ENCODE measurements around the gene DNAJC4. TPM values are rescaled to one million over a fixed set of nuclear protein-coding genes. Genes with fewer than 3 reads are reported as not detected.

DNAJC4 gene
- total and polyA plus RNA-seq, 2 of the 8 experiments (the other 6 are each of a cell fraction or from before 2014, with no cell fraction given), result 14.6 to 31.0 TPM

GRCh38 chr11:64241241-64241490 lies 10.8 kb downstream of the DNAJC4 start:
- H4K8ac ChIP-seq (ENCODE audit: extremely low read depth, insufficient read depth, low read length), result peak overlapping the region; percentile 81; the same call in 1 of the 2 replicates
- peaks cover 0 to 18% (median 12%) of the 10 kb centered on the region in 4 experiments; a peak in 6 of 7 replicates for H3K4me1 ChIP-seq (replicated peaks in 1 of 4; ENCODE audit: control insufficient read depth in 3 of 4, insufficient read depth in 4 of 4, low read length in 3 of 4)
- peaks cover 6% of the 10 kb centered on the region for H3K79me1 ChIP-seq (ENCODE audit: low read depth, low read length)
- H3K23ac ChIP-seq (ENCODE audit: insufficient read length), result no peak overlapping the region
- ChIA-PET CTCF (ENCODE audit: partially characterized antibody) (interaction anchor here (1.0 kb wide), 2 partner anchors 10 to 14 kb away, joined by 3 to 4 read pairs; partner anchors contain the start of gene NUDT22), POLR2A (ENCODE audit: partially characterized antibody) (interaction anchor here (0.7 to 13.1 kb wide), 7 partner anchors 7 to 63 kb away, joined by 3 to 352 read pairs (median 43); partner anchors contain the start of genes DNAJC4, NUDT22, PLCB3 and STIP1)
- H2AK5ac ChIP-seq (ENCODE audit: low read depth, low read length), result no peak overlapping the region
- no CpG with 5 or more reads among the region's 24 CpGs for WGBS, 2 experiments (ENCODE audit: extremely low coverage in 1 of 2, insufficient coverage in 1 of 2, insufficient read length in 1 of 2, insufficient replicate concordance in 2 of 2, low coverage in 1 of 2, low lambda C conversion rate in 2 of 2, missing lambda C conversion rate in 1 of 2)
- peak overlapping the region; percentile 87 for H3K27ac ChIP-seq (ENCODE audit: low read depth, low read length)
- no peak overlapping the region for H3K4ac ChIP-seq (replicated peaks; ENCODE audit: insufficient read length, low read depth, low read length)
- H3K9ac ChIP-seq (replicated peaks in 1 of 4; ENCODE audit: extremely low read depth in 1 of 4, low read depth in 3 of 4, low read length in 3 of 4), result peak overlapping the region; percentile 72 to 85 (median 76)
- no peak overlapping the region for H2BK15ac ChIP-seq (ENCODE audit: low read length)
- peak in 1 of 2 experiments; percentile 100 for DNase-seq (ENCODE audit: low read depth in 1 of 2, low spot score in 2 of 2)
- TF ChIP-seq CHD1 (IDR thresholded peaks at IDR 0.05; ENCODE audit: low read depth, low read length) (no peak), PHF8 (conservative IDR thresholded peaks at IDR 0.05; ENCODE audit: low read depth, low read length) (no peak), SP1 (IDR thresholded peaks at IDR 0.05; ENCODE audit: low read depth, low read length) (0 out of 2 replicates have a peak, but pooled peaks have one; percentile 62), SP4 (IDR thresholded peaks at IDR 0.05; ENCODE audit: low read length) (peak; percentile 22; the same call in 1 of the 2 replicates), CEBPB (IDR thresholded peaks at IDR 0.05; ENCODE audit: low read depth, low read length) (no peak), SIN3A (conservative IDR thresholded peaks at IDR 0.05 in 1 of 2, IDR thresholded peaks at IDR 0.05 in 1 of 2; ENCODE audit: low read depth in 1 of 2, low read length in 2 of 2) (no peak)
- H3K9me3 ChIP-seq (ENCODE audit: insufficient read depth in 2 of 2, low read depth in 1 of 2, low read length in 1 of 2), result no peaks in the 10 kb centered on the region
- peak overlapping the region; percentile 99 for H3K18ac ChIP-seq (ENCODE audit: extremely low read depth, low read length)
- H3K4me2 ChIP-seq (ENCODE audit: insufficient read depth in 1 of 2, low read depth in 2 of 2, low read length in 2 of 2), result peak overlapping the region; percentile 82 to 85
- H2AFZ ChIP-seq (ENCODE audit: low read length), result no peak overlapping the region
- H3K14ac ChIP-seq (ENCODE audit: insufficient read length), result no peak overlapping the region
- no peaks in the 10 kb centered on the region for H3K27me3 ChIP-seq (replicated peaks in 1 of 4; ENCODE audit: control insufficient read depth in 3 of 4, extremely low read depth in 1 of 4, insufficient read depth in 3 of 4, low read length in 3 of 4)
- no peak overlapping the region for H2BK120ac ChIP-seq (replicated peaks; ENCODE audit: low read depth, low read length)
- H3K79me2 ChIP-seq (ENCODE audit: control insufficient read depth in 1 of 2, insufficient read depth in 2 of 2, low read length in 2 of 2), result peaks cover 6 to 19% of the 10 kb centered on the region in 2 experiments; a peak in 3 of 4 replicates
- no peak overlapping the region for H2BK20ac ChIP-seq (ENCODE audit: low read length)
- peak overlapping the region; percentile 88; the same call in 1 of the 2 replicates for H2BK5ac ChIP-seq (ENCODE audit: low read depth, low read length)
- H4K91ac ChIP-seq (replicated peaks; ENCODE audit: insufficient read length, low read length), result peak overlapping the region; percentile 65
- H3K56ac ChIP-seq (replicated peaks; ENCODE audit: insufficient read length, low read depth, low read length), result peak overlapping the region; percentile 57
- FAIRE-seq, result no peak
- peaks cover 0 to 13% of the 10 kb centered on the region in 2 experiments for H4K20me1 ChIP-seq (replicated peaks in 1 of 2; ENCODE audit: control insufficient read depth in 1 of 2, insufficient read depth in 2 of 2, low read length in 2 of 2)
- H2BK12ac ChIP-seq (ENCODE audit: low read depth, low read length), result no peak overlapping the region
- peak overlapping the region; percentile 67 to 82 (median 78) for H3K4me3 ChIP-seq (ENCODE audit: extremely low read depth in 1 of 4, insufficient read depth in 2 of 4, low read depth in 3 of 4, low read length in 4 of 4)
- H3K36me3 ChIP-seq (ENCODE audit: control insufficient read depth in 2 of 4, insufficient read depth in 4 of 4, low read length in 3 of 4), result peaks cover 0 to 19% (median 7%) of the 10 kb centered on the region in 4 experiments; a peak in 4 of 8 replicates
- H4K5ac ChIP-seq (ENCODE audit: insufficient read length, low read depth, low read length), result no peak overlapping the region
- H3K23me2 ChIP-seq (ENCODE audit: low read depth, low read length), result peaks cover 16% of the 10 kb centered on the region

Measured in H1 (cell line).